Gastrocnemius medialis (tissue), 4 donors: ENCODE measurements around the gene NOS1AP.

Source experiments
- POLR2A ChIP-seq, 2 donors: fragments of 450-650 bp; IDR thresholded peaks; one replicate each; pipeline ENCODE4 v1.6.1; 2017; ENCODE audit warnings: antibody characterized with exemption in 2 of 2, mild to moderate bottlenecking in 2 of 2, moderate library complexity in 2 of 2
- TF ChIP-seq, protein P1 (sequence below), 5 experiments: fragments of 450-650 bp in 3 of 5; fragments of 200-600 bp in 2 of 5; sonication (generic) in 2 of 5; IDR thresholded peaks in 4 of 5; conservative IDR thresholded peaks in 1 of 5; 1 replicate in 4 of 5; 2 replicates in 1 of 5; pipeline ENCODE4 v1.5.1; 2016 to 2019; ENCODE audit warnings: antibody characterized with exemption in 5 of 5, mild to moderate bottlenecking in 3 of 5, moderate library complexity in 3 of 5

DNA sequence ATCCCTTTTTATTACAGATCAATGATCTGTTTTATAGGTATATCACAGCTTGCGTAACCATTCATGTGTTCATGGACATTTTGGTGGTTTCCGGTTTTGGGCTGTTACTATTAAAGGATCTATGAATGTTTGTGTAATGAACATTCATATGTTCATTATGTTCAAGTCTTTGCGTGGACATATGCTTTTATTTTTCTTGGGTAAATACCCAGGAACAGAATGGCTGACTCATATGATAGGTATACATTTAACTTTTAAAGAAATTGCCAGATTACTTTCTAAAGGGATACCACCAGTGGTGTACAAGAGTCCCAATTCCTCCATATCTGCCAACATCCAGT lies 233.5 kb downstream of the NOS1AP start:
- no peak for TF ChIP-seq POLR2A (IDR thresholded peaks at IDR 0.05)
- TF ChIP-seq, protein P1, sequence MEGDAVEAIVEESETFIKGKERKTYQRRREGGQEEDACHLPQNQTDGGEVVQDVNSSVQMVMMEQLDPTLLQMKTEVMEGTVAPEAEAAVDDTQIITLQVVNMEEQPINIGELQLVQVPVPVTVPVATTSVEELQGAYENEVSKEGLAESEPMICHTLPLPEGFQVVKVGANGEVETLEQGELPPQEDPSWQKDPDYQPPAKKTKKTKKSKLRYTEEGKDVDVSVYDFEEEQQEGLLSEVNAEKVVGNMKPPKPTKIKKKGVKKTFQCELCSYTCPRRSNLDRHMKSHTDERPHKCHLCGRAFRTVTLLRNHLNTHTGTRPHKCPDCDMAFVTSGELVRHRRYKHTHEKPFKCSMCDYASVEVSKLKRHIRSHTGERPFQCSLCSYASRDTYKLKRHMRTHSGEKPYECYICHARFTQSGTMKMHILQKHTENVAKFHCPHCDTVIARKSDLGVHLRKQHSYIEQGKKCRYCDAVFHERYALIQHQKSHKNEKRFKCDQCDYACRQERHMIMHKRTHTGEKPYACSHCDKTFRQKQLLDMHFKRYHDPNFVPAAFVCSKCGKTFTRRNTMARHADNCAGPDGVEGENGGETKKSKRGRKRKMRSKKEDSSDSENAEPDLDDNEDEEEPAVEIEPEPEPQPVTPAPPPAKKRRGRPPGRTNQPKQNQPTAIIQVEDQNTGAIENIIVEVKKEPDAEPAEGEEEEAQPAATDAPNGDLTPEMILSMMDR (IDR thresholded peaks at IDR 0.05 in 4 of 5, conservative IDR thresholded peaks at IDR 0.05 in 1 of 5): no peak
